ENCODE results near the gene LINC00237.

DNA sequence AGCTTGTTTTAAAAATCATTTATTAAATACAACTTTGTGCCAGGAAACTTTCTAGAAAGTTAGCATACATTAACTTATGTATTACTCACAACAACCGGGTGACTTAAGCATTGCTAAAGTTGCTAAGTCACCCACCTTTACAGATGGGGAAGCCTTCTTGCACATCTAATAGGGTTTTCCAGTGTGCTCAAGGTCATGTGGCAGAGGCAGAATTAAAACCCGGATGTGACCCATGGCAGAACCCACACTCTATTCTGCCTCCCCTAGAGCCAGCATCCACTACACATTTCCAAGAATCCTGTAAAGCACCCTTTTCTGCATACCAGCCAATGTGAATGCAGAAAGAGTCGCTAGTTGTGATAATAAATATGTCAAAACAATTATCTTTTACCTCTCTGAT, 13.4 kb downstream of the LINC00237 start:
- no peak for TF ChIP-seq NPAS2 (CRISPR knock-in tag; IDR thresholded peaks at IDR 0.05; ENCODE audit: borderline replicate concordance)
- TF ChIP-seq POLR2A (IDR thresholded peaks at IDR 0.05; ENCODE audit: low read length): no peak
- no peak for TF ChIP-seq RNF2 (IDR thresholded peaks at IDR 0.05; ENCODE audit: borderline replicate concordance, low read depth)
- TF ChIP-seq, protein P1, sequence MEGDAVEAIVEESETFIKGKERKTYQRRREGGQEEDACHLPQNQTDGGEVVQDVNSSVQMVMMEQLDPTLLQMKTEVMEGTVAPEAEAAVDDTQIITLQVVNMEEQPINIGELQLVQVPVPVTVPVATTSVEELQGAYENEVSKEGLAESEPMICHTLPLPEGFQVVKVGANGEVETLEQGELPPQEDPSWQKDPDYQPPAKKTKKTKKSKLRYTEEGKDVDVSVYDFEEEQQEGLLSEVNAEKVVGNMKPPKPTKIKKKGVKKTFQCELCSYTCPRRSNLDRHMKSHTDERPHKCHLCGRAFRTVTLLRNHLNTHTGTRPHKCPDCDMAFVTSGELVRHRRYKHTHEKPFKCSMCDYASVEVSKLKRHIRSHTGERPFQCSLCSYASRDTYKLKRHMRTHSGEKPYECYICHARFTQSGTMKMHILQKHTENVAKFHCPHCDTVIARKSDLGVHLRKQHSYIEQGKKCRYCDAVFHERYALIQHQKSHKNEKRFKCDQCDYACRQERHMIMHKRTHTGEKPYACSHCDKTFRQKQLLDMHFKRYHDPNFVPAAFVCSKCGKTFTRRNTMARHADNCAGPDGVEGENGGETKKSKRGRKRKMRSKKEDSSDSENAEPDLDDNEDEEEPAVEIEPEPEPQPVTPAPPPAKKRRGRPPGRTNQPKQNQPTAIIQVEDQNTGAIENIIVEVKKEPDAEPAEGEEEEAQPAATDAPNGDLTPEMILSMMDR (IDR thresholded peaks at IDR 0.05): no peak
- no peak for TF ChIP-seq PHF8 (IDR thresholded peaks at IDR 0.05; ENCODE audit: borderline replicate concordance, low read depth)

Measured in A549 (cell line).